Inferior parietal cortex (tissue), 1 donor: ENCODE data around the gene PRPF19.

Experiments used
- DNase-seq: peaks from one replicate; pipeline ENCODE4 v3.0.0-alpha.2; 2016; ENCODE audit errors: extremely low spot score

PRPF19 gene

DNA sequence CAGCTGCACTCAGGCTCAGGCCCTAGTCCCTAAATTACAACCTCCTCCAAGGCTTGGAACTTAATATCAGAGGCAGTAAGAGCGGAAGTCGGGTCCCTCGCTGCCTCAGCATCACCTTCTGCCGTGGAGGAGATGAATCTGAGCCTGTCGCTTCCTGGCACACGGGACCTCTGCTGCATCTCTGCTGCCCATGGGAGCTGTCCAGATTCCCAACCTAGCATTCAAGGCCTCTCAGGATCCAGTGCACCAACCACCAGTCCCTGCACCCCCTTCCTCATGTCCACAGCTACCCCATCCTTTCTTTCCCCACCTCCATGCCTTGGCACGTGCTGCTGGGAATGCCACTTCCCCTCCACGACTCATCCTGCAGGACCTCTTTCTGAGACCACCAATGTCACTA is 48.1 kb downstream of the PRPF19 start:
- no peak for DNase-seq

DNA sequence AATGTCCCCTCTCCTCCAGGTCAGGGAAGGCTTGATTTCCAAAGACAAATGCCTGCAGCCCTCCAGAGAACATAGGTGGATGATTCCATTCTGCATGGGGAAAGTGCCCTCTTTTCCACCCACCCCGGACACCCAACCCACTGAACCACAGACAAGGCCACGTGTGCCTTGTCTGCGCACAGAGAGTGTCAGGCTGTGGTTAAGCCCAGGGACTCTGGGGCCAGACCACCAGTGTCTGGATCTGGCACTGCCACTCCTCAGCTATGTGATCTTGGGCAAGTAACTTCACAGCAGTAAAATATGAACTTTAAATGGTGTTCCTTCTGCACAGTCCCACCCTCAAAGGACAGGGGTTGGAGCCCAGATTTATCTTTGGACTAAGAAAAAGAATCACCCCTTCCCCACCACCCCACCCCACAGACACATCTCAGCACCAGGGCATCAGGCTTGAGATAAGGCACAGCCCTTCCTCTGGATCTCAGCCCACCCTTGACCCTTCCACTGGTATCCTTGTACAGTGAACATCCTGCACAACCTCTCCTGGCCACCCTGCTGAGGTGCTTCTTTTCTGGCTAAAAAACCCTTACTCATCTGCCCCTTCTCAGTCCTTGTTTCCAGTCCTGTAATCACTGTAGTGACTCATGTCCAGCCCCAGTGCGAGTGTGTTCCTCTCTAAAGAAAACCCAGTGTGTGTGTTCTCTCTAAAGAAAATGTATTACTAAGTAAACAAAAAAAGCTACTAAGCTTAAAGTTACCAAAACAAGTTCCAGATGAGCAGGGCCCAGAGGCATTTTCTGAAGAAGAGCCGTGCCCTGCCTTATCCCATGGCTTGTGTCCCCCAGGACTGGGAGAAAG is 48.8 kb downstream of the PRPF19 start:
- DNase-seq, result no peak

DNA sequence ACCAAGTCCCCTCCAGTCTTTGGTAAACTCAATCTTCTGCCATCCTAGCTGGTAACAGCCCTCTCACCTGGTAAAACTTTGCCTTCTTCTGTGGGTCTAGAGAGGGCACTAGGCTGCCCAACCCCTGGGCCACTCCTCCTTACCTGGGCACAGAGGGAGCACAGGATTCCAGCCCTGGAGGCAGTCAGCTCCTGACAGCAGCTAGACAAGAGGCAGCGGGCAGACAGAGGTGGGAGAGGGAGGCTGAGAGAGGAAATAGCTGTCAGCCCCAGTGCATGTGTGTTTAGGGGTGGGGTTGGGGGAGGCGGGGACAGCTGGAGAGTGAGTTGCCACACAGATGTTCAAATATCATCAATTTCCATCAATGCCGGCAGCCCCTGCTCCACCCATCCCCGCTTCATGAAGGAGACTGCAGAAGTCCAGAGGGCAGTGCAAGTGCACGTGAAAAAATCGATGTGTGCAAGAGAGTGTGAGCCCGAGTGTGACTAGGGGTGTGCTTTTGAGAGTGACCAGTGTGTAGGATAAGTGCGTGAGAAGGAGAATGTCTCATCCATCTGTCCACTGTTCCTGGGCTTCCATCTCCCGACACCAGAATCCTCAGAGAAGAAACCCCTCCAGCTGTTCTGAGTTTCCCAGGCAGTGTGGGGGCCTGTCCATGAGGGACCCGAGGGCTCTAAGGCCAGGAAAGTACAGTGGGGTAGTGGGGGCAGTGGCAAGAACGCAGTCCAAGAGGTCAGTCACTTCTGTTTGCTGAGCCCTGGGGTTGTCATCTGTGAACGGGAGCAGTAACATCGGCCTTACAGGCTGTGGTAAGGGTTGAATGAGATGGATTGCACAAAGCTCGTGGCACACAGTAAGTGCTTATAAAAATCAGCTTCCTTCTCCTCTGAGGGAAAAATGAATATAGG is 50.4 kb downstream of the PRPF19 start, which contains the start of gene PTGDR2:
Gene PTGDR2 (minus strand): TSS at position 225 of the 908 bp plus-strand sequence. CDS start 2,228 bp downstream, outside the sequence.
- no peak for DNase-seq

DNA sequence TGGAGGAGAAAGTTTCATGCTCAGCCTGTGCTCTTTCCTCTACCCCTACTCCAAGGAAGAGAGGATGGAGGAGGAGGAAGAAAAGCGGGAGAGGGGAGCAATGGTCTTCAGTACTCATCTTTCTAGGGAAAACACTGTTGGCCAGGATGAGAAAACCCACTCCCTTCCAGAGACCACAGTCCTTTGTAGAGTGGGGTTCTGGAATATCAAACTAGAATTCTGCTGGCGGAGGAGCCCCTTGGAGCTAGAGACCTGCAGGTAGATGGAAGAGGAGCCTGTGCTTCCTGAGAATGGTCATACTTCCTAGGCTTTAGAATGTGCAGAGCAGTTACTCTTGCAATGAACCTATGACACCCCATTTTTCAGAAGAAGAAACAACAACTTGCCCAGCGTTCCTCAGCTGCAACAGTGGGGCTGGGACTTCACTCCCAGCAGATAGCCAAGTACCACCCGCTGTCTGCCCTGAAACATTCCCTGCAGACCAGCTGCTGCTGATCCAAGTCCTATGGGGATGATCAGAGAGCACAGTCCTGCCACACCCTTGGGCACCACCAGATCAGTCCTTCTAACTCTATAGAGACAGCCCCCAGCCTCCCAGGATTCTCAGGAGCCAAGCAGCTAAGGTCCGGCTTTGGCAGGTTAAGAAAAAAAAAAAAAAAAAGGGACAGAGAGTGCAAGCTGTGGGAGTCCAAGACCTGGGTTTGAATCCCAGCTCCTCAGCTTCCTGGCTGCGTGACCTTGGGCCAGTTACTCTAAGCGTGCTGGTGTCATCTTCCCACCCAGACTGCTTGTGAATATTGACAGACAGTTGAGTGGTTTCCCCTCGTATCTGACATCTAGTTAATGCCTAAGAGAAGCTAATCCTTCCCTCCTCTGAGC is 51.3 kb downstream of the PRPF19 start:
- DNase-seq, result no peak

DNA sequence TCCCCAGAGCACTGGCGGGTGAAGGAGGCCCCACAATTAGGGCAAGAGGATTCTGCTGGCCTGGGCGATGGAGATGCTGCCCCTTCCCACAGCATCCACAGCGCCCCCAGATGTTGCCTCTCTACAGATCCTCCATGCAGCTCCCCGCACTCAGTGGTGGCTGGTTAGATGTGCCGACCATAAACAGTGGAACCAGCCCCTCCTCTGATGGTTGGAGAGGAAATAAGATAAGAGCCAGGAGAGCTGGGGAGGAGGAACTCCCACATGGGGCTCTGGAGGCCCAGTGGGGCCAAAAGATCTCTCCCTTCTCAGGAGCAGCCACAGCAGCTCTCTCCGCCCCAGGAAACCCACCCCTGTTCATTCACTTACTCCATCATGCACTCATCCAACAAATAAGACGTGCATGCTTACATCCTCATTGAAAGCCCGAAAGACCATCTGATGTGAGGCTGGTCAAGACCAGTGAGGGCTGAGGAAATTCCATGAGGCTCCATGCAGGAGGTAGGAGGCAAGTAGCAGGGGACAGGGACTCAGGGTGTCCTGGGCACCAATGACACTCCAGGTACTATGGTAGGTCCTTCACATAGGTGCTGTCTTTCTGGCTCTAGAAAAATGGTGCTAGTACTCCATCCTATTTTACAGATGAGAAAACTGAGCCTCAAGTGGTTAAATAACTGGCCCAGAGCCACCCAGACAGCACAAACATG is 52.1 kb downstream of the PRPF19 start:
- DNase-seq, result no peak

DNA sequence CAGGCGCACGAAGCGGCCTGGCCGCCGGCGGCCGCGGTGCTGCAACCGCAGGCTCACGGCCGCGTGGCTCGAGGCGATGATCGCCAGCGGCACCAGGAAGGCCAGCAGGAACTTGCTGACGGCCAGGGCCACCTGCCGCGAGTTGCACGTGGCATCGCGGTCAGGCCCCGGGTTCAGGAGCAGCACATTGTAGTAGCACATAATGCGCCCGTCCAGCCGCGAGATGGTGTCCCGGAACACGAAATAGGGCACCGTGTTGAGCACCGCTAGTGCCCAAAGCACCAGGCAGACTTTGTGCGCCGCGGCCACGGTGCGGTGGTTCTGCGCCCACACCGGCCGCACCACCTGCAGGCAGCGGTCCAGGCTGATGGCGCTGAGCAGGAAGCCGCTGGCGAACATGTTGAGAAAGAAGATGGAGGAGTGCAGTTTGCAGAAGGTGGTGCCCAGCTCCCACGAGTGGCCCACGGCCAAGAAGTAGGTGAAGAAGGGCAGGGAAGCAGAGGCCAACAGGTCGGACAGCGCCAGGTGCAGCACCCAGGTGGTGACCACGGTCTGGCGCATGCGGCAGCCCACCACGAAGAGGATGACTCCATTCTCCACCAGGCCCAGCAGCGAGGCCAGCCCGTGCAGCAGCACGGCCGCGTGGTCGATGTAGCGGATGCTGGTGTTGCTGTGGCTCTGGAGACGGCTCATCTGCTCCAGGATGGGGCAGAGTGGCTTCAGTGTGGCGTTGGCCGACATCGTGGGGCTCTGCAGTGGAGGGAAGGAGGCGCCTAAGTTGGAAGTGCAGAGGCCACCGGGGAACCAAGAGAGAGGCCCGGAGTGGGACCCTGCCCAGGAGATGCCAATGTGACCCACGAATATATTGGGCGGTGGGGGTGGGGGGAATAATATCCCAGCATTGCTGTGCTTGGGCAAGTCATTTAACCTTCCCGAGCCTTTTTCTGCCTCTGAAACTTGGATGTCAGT is 53.1 kb downstream of the PRPF19 start:
- no peak for DNase-seq

DNA sequence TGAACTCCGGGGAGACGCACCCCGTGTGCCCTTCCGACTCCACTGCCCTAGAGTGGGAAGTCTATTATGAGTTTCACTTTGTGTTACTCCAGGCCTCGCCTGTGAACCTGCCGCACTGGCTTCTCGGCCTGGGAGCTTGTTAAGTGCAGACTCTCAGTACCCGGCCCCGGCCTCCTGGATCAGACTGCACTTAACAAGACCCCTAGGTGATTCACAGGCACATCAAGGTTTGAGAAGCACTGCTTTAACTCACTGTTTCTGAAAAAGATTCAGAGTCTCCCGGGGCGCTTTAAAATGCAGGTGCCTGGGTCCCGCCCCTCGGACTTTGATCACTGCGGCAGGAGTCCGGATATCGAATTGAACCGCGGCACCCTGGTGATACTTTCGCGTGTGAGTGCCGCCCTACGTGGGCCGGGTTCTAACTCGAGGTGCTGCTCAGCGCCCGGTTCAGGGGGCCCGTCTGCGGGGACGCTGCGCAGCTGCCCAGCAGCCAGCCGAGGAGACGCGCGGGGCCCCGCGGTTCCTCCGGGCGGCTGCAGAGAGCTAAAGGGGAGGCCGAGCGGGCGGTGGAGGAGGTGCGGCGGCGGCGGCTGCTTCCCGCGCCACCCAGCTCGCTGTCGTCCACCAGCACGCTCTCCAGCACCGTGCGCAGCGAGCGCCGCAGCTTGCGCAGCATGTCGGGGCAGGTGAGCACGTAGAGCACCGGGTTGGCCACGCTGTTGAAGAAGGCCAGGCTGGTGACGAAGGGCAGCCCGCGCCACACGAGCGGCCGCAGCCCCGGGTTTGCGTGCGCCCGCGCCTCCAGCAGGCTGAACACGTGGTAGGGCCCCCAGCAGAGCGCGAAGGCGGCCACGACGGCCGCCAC is 54.0 kb downstream of the PRPF19 start:
- no peak for DNase-seq

DNA sequence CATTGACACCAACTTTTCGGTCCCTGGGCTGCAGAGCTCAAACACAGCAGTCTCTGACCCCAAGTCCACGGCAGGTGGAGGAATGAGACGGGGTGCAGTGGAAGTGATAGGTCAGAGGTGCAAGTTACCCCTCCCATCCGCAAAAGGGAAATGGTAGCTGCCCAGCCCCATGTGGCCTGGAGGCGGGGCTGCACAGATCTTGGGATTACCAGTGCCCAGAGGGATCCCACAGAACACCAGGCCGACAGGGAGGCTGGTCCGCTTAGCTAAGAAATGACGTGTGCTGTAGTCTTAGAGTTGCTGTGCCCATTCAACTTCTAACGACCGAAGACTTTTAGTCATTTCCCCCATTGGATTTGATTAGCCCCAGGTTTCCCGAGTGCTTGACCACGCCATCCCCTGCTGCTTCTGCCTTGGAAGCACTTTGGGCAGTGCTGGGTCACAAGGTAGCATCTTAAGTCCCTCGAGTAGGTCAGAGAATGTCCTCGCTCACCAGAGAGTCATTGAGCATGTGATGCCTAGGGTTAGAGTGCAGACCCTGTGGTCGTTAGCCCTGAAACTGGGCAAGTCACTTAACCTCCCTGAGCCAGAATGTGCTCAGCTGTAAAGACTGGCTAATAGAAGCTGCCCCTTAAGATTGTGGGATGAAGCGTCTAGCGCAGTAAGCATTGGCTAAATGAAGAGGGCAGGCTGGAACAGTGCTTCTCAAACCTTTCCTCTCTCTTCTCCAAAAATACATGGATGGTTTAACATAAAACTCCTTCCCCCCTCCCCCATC is 54.9 kb downstream of the PRPF19 start:
- DNase-seq, result no peak

DNA sequence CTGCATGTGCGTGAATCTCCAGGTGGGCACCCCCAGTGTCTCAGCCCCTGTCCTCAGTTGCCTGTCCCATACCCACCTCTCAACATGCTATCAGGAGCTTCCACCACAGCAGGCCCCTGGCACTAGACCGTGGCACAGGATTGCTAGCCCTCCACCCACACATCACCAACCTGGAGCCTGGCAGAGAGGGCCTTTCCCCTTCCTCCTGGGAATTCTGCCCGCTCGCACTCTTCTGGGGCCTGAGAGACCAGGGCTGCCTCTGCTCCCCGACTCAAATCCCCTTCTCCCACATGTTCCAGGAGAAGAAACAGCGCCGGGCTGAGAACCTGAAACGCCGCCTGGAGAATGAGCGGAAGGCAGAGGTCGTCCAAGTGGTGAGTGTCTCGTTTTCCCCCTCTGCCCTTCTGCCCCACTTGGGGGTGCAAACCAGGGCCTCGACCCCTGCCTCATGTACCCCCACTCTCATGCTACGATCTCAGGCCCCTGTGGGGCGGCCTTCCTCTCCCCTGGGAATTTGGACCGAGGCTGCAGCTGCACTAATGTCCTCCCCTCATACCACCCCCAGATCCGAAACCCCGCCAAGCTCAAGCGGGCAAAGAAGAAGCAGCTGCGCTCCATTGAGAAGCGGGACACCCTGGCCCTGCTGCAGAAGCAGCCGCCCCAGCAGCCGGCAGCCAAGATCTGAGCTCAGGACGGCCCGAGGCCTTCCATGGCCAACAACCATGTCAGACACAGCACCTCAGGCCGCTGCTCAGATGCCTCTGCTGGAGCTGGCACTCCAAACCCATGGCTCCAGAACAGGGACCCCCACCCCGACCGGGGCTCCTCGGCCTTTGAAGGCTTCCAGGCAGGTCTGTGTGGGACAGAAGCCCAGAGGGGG is 56.5 kb downstream of the PRPF19 start:
- no peak for DNase-seq

DNA sequence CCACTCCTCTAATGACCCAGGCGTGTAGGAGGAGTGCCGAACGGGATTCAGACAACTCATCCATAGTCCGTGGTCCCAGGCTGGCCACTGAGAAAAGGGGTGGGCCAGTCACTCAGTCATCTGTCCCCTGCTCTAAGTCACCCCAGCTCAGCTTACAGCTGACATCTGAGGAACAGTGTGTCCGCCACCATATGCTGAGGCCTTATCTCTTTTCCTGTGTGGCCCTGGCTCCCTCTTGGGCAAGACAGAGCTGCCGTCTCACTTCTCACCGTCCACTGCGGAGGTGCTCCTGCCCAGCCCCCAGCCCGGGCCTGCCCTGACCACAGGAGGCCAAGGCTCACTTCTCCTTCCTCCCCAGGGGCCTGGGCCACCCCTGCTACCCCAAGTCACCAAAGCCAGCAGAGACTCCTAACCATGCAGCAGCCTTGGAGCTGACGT is 57.7 kb downstream of the PRPF19 start:
- no peak for DNase-seq

DNA sequence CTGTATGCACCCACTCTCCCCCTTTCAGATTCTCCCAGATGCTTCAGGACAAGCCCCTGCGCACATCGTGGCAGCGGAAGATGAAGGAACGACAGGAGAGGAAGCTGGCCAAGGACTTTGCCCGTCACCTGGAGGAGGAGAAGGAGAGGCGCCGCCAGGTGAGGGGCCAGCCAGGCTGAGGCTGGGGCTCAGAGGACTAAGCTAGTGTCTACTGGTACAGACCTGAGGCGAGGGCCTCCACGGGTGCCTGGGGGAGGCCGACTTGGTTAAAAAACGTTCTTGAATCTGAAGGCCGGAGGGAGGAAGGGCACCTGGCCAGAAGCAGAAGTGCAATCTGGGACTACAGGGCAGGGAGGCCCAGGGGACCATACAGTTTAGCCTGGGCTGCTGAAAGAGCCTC is 58.5 kb downstream of the PRPF19 start:
- DNase-seq, result no peak

DNA sequence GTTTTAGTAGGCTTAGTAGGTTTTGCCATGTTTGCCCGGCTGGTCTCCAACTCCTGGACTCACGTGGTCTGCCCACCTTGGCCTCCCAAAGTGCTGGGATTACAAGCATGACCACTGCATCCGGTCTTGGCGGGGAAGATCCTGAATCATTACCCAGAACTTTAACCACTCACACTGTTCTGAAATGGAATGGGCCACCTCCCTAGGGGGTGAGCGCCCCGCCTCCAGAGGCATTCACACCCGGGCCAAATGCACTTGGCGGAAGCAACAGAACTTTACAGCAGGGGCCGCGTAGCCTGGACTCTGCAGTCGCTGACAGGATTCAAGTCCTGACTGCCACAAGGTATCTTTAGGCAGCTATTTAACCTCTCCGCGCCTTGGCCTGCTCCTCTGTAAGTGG is 59.1 kb downstream of the PRPF19 start:
- no peak for DNase-seq

DNA sequence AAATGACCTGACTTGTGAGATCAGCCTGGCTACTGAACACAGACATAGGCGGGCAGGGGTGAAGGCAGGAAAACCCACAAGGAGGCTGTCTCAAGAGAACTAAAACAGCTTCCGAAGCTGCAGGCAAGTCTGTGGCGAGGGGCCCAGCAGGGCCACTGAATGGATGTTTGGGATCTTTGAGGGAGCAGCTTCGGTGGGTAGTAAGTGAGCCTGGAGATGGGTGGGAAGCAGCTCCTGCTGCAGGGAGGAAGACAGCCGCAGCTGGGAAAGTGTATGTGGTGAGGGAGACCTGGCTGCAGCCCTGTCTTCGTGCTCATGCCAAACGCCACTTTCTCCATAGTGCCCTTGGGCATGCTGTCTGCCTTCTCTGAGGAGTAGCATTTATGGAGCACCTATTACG is 61.0 kb downstream of the PRPF19 start:
- no peak for DNase-seq

DNA sequence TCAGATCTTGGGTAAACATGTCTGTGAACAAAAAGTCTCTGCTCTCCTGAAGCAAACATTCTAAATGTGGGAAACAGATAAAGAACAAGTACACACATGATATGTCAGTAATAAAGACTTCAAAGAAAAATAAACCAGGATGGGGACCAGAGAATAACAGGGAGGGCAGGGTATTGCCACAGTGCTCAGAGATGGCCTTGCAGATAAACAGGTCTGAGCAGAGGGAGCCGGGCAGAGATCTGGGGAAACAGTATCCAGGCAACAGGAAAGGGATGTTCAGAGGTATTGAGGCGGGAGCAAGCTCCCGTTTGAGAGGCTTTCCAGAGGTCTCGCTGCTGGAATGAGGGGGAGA is 61.5 kb downstream of the PRPF19 start:
- no peak for DNase-seq

DNA sequence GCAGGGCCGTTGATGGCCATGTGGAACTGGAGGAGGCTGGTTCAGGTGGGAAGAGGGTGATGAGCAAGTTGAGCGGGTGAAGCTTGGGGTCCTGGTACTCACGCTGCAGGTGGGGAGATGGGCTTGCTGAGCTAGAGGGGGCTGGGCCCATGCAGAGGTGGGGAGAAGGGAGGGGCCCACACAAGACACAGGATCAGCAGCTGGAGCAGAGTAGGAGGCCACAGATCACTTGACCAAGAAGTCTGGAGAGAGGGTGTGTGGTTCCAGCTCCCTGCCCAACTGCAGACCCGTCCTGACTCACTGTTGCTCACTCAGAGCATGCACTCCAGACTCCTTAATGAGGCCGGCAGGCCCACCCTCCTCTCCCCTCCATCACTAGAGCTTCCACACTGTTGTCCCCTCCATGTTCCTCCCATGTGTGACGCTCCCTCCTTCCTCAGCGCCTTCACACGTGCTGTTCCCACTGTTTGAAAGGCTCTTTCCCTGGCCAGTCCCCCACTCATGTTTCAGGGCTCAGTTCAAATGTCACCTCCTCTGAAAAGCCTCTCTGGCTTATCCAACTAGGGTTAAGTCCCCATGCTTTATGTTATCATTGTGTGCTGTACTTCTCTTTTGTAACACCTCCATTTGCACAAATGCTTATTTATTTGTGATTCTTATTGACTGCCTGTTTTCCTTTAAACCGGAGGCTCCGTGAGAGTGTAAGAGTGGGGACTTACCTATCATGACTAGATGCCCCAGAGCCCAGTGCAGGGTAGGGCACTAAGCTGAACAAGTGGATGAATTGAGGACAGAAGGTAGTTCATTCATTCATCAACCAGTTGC is 62.1 kb downstream of the PRPF19 start:
- DNase-seq, result no peak
